Activated CD4-positive, alpha-beta T cell treated with anti-CD3 and anti-CD28 coated beads for 4 hours (primary cell): ENCODE results near the gene STIMATE.

Experiments used
- DNase-seq, 2 donors: peaks; one replicate each; pipeline ENCODE4 v3.0.0-alpha.2; 2020

The STIMATE gene

GRCh38 chr3:52788890-52789745 is 108.2 kb downstream of the STIMATE start:
- DNase-seq, result no peak

- DNase-seq, result no peak
These were observed 109.4 kb downstream of the STIMATE start for GRCh38 chr3:52787672-52788625.

GRCh38 chr3:52787246-52787645 is 110.1 kb downstream of the STIMATE start:
- DNase-seq, result no peak
